Measurements from ENCODE around the gene ANKRD61. TPM values are rescaled to one million over a fixed set of nuclear protein-coding genes. Genes with fewer than 3 reads are reported as not detected.

The ANKRD61 gene
- polyA plus RNA-seq, 1 of the 3 experiments (the other 2 are of a cell fraction), result 0.53 TPM

GRCh38 chr7:6071406-6071805 lies 40.2 kb downstream of the ANKRD61 start (continued):
- TF ChIP-seq NFIC (IDR thresholded peaks at IDR 0.05; ENCODE audit: borderline replicate concordance) (no peak), ELF1 (IDR thresholded peaks at IDR 0.05) (no peak), FOSL2 (IDR thresholded peaks at IDR 0.05; ENCODE audit: borderline replicate concordance, low read depth) (no peak), TCF12 (IDR thresholded peaks at IDR 0.05) (no peak), RFX5 (IDR thresholded peaks at IDR 0.05; ENCODE audit: low read length) (no peak), TAF1 (IDR thresholded peaks at IDR 0.05; ENCODE audit: borderline replicate concordance, low read depth, low read length) (no peak), RCOR1 (IDR thresholded peaks at IDR 0.05; ENCODE audit: low read length) (no peak), MEF2A (IDR thresholded peaks at IDR 0.05; ENCODE audit: borderline replicate concordance, low read depth) (no peak), TEAD4 (IDR thresholded peaks at IDR 0.05; ENCODE audit: borderline replicate concordance, insufficient read depth) (no peak), JUND (IDR thresholded peaks at IDR 0.05) (no peak), RAD21 (IDR thresholded peaks at IDR 0.05; ENCODE audit: low read length) (no peak)

- Histone ChIP-seq H3K27me3 (ENCODE audit: insufficient read depth) (no peaks in the 10 kb centered on the region), H3K4me3 (ENCODE audit: low read depth in 2 of 2, low read length in 1 of 2) (no peak overlapping the region), H3K4me1 (ENCODE audit: control insufficient read depth in 1 of 2, insufficient read depth in 2 of 2, low read depth in 1 of 2, low read length in 1 of 2) (0 out of 4 replicates have a peak, but pooled peaks cover 0 to 9% of the 10 kb centered on the region in 2 experiments), H3K9ac (no peak overlapping the region), H2AFZ (ENCODE audit: low read depth) (no peak overlapping the region), H4K20me1 (ENCODE audit: insufficient read depth) (no peaks in the 10 kb centered on the region), H3K9me3 (no peaks in the 10 kb centered on the region), H3K27ac (ENCODE audit: low read depth in 2 of 2, low read length in 1 of 2) (no peak overlapping the region), H3K9me2 (no peaks in the 10 kb centered on the region), H3K36me3 (replicated peaks in 1 of 2; ENCODE audit: control insufficient read depth in 1 of 2, insufficient read depth in 2 of 2, low read length in 1 of 2) (no peaks in the 10 kb centered on the region), H3K4me2 (no peak overlapping the region), H3K79me2 (ENCODE audit: insufficient read depth) (no peaks in the 10 kb centered on the region), H3F3A (replicated peaks; ENCODE audit: insufficient read depth) (peaks cover 21% of the 10 kb centered on the region)
- WGBS (ENCODE audit: low lambda C conversion rate), result 76% methylated on average over 9 of the region's 9 CpGs
- TF ChIP-seq EZH2phosphoT487 (IDR thresholded peaks at IDR 0.05; ENCODE audit: borderline replicate concordance, low read depth) (no peak), RCOR1 (IDR thresholded peaks at IDR 0.05; ENCODE audit: low read length) (no peak), USF1 (IDR thresholded peaks at IDR 0.05; ENCODE audit: borderline replicate concordance, low read depth) (no peak), CHD2 (IDR thresholded peaks at IDR 0.05; ENCODE audit: low read length, partially characterized antibody) (no peak), SMC3 (IDR thresholded peaks at IDR 0.05; ENCODE audit: low read depth, low read length) (no peak), NFIC (IDR thresholded peaks at IDR 0.05; ENCODE audit: borderline replicate concordance) (no peak), GABPA (IDR thresholded peaks at IDR 0.05; ENCODE audit: low read depth) (no peak), PBX3 (IDR thresholded peaks at IDR 0.05) (no peak), ELF1 (IDR thresholded peaks at IDR 0.05) (no peak), RAD21 (IDR thresholded peaks at IDR 0.05; ENCODE audit: low read length) (no peak), NRF1 (IDR thresholded peaks at IDR 0.05; ENCODE audit: low read depth, low read length) (no peak), ZBTB33 (IDR thresholded peaks at IDR 0.05; ENCODE audit: borderline replicate concordance, low read depth) (no peak), RXRA (IDR thresholded peaks at IDR 0.05; ENCODE audit: borderline replicate concordance, low read depth) (no peak)
- DNase-seq, result no peak
- CTCF ChIA-PET, result no interaction called here
- POLR2A ChIA-PET, result no interaction called here
These were observed 43.6 kb downstream of the ANKRD61 start for GRCh38 chr7:6074612-6075380.
